IMR-90 (cell line): Measurements from ENCODE around the gene PLCD4. TPM values are rescaled to one million over a fixed set of nuclear protein-coding genes. Genes with fewer than 3 reads are reported as not detected.

Experiments used
- ATAC-seq: fragments of 200-7000 bp; cut with Tn5 transposase; 2 replicates; pipeline ENCODE4 v1.9.1; 2020; ENCODE audit warnings: low read depth, mild to moderate bottlenecking, moderate library complexity
- BruUV-seq: library from RNA; stranded (reverse); fragments of 400-500 nt; replicated peaks from 2 replicates; lab custom pipeline; 2021; lab: Mats Ljungman, UMichigan
- CTCF ChIA-PET: fragments of 300-600 bp; formaldehyde crosslinking; extraction: SDS; loops from one replicate; lab custom pipeline; 2021; ENCODE audit warnings: antibody characterized with exemption; lab: Yijun Ruan, JAX
- POLR2A ChIA-PET: fragments of 300-600 bp; sonication (Branson Sonifier 250); formaldehyde crosslinking; loops from one replicate; lab custom pipeline; 2022; ENCODE audit warnings: antibody characterized with exemption; ENCODE audit not compliant: unreplicated experiment; lab: Charles Lee
- DNase-seq: peaks from one replicate; pipeline ENCODE4 v3.0.0; 2013
- H2AFZ ChIP-seq: replicated peaks from 2 replicates; pipeline ENCODE3; 2013; ENCODE audit warnings: low read length, mild to moderate bottlenecking; ENCODE audit not compliant: poor library complexity
- H2AK5ac ChIP-seq: 2 replicates; pipeline ENCODE4 v1.6.1; 2013; ENCODE audit warnings: low read depth, low read length, inconsistent platforms
- H2AK9ac ChIP-seq: replicated peaks from 2 replicates; pipeline ENCODE3; 2013; ENCODE audit warnings: mild to moderate bottlenecking, low read depth, low read length, moderate library complexity; ENCODE audit not compliant: poor library complexity
- H2BK120ac ChIP-seq: 2 replicates; pipeline ENCODE4 v1.6.1; 2013; ENCODE audit warnings: low read depth, low read length, inconsistent platforms
- H2BK15ac ChIP-seq: 3 replicates; pipeline ENCODE4 v1.6.1; 2013; ENCODE audit warnings: low read depth, low read length, inconsistent platforms
- H2BK20ac ChIP-seq: 2 replicates; pipeline ENCODE4 v1.6.1; 2013; ENCODE audit warnings: low read depth, mild to moderate bottlenecking, inconsistent platforms, low read length, moderate library complexity
- H2BK5ac ChIP-seq: 2 replicates; pipeline ENCODE4 v1.6.1; 2013; ENCODE audit warnings: mild to moderate bottlenecking, low read depth, low read length, inconsistent platforms; ENCODE audit not compliant: poor library complexity, severe bottlenecking
- H3K14ac ChIP-seq: replicated peaks from 2 replicates; pipeline ENCODE4 v1.6.1; 2013; ENCODE audit warnings: low read depth, low read length, inconsistent platforms
- H3K18ac ChIP-seq: 2 replicates; pipeline ENCODE4 v1.6.1; 2013; ENCODE audit warnings: low read depth, low read length, control low read depth
- H3K23ac ChIP-seq: 2 replicates; pipeline ENCODE4 v1.6.1; 2013; ENCODE audit warnings: low read depth, low read length, inconsistent platforms
- H3K27ac ChIP-seq: 2 replicates; pipeline ENCODE4 v1.5.1; 2013; ENCODE audit warnings: mild to moderate bottlenecking, control low read depth, low read length; ENCODE audit not compliant: insufficient read depth
- H3K27me3 ChIP-seq: 2 replicates; pipeline ENCODE4 v1.6.1; 2013; ENCODE audit warnings: low read length; ENCODE audit not compliant: control insufficient read depth, insufficient read depth
- H3K36me3 ChIP-seq: 2 replicates; pipeline ENCODE4 v1.6.1; 2013; ENCODE audit warnings: low read length, mixed read lengths; ENCODE audit not compliant: control insufficient read depth, insufficient read depth
- H3K4ac ChIP-seq: 2 replicates; pipeline ENCODE4 v1.6.1; 2013; ENCODE audit warnings: low read depth, low read length, inconsistent platforms
- H3K4me1 ChIP-seq: 2 replicates; pipeline ENCODE4 v1.6.1; 2013; ENCODE audit warnings: low read length, mixed read lengths; ENCODE audit not compliant: control insufficient read depth, insufficient read depth
- H3K4me2 ChIP-seq: 2 replicates; pipeline ENCODE4 v1.6.1; 2013; ENCODE audit warnings: low read depth, mild to moderate bottlenecking, control low read depth, low read length, moderate library complexity
- H3K4me3 ChIP-seq: 2 replicates; pipeline ENCODE4 v1.5.1; 2013; ENCODE audit warnings: low read depth, mild to moderate bottlenecking, control low read depth, low read length, moderate library complexity; ENCODE audit not compliant: insufficient read depth
- H3K56ac ChIP-seq: 2 replicates; pipeline ENCODE4 v1.6.1; 2013; ENCODE audit warnings: low read length, inconsistent platforms; ENCODE audit not compliant: insufficient read depth; ENCODE audit errors: extremely low read depth
- H3K79me1 ChIP-seq, 2 experiments: 2 replicates each; pipeline ENCODE4 v1.6.1; 2013; ENCODE audit warnings: low read length in 2 of 2, inconsistent platforms in 1 of 2, low read depth in 1 of 2
- H3K9ac ChIP-seq: 2 replicates; pipeline ENCODE4 v1.6.1; 2013; ENCODE audit warnings: low read depth, low read length, control low read depth
- H3K9me1 ChIP-seq: 2 replicates; pipeline ENCODE4 v1.6.1; 2013; ENCODE audit warnings: low read length, inconsistent platforms; ENCODE audit not compliant: insufficient read depth
- H3K9me3 ChIP-seq: 2 replicates; pipeline ENCODE4 v1.6.1; 2013; ENCODE audit warnings: low read length; ENCODE audit not compliant: control insufficient read depth, insufficient read depth
- H4K20me1 ChIP-seq: 2 replicates; pipeline ENCODE4 v1.6.1; 2013; ENCODE audit warnings: low read length, inconsistent platforms; ENCODE audit not compliant: insufficient read depth
- H4K5ac ChIP-seq: 2 replicates; pipeline ENCODE4 v1.6.1; 2013; ENCODE audit warnings: mild to moderate bottlenecking, low read depth, low read length, control low read depth
- H4K8ac ChIP-seq, 2 experiments: 2 replicates each; pipeline ENCODE4 v1.6.1; 2013; ENCODE audit warnings: low read depth in 2 of 2, low read length in 2 of 2, control low read depth in 1 of 2, inconsistent platforms in 1 of 2
- H4K91ac ChIP-seq: 2 replicates; pipeline ENCODE4 v1.6.1; 2013; ENCODE audit warnings: low read depth, low read length, inconsistent platforms; ENCODE audit not compliant: insufficient read depth
- CHD1 ChIP-seq: IDR thresholded peaks from 2 replicates; pipeline ENCODE4 v1.6.1; 2012; ENCODE audit warnings: low read depth, low read length, improper control_type of control experiment
- CTCF ChIP-seq: conservative IDR thresholded peaks from 2 replicates; pipeline ENCODE4 v1.5.1; 2012; ENCODE audit warnings: mild to moderate bottlenecking, low read depth, low read length, improper control_type of control experiment
- RAD21 ChIP-seq: IDR thresholded peaks from 2 replicates; pipeline ENCODE4 v1.6.1; 2012; ENCODE audit warnings: low read length, improper control_type of control experiment
- RCOR1 ChIP-seq: IDR thresholded peaks from 2 replicates; pipeline ENCODE4 v1.6.1; 2012; ENCODE audit warnings: mild to moderate bottlenecking, low read length, improper control_type of control experiment; ENCODE audit not compliant: insufficient replicate concordance
- WGBS, 2 experiments: methylation state at CpG; one replicate each; pipeline versions ENCODE4 v1.1.5 to v1.1.7; 2013; ENCODE audit warnings: missing lambda C conversion rate in 2 of 2; ENCODE audit not compliant: insufficient read length in 1 of 2; ENCODE audit errors: extremely low coverage in 2 of 2; 5-methylcytosine and 5-hydroxymethylcytosine counted together
- dilution Hi-C: fragments of 300-500 bp; cut with HindIII; formaldehyde crosslinking; loops from one replicate; pipeline ENCODE4 v1.14.3; 2018; ENCODE audit warnings: low sequenced_read_pairs; ENCODE audit not compliant: unreplicated experiment
- in situ Hi-C: fragments of 300-500 bp; cut with MboI; formaldehyde crosslinking; loops from 3 replicates; pipeline ENCODE4 v1.14.3; 2019; ENCODE audit warnings: low sequenced_read_pairs, inconsistent platforms, mixed read lengths
- intact Hi-C: fragments of 100-400 bp; cut with micrococcal nuclease; formaldehyde crosslinking; loops from 2 replicates; pipeline ENCODE4 v1.10.0; 2022
- polyA plus RNA-seq, 3 experiments: library from polyadenylated mRNA; depleted of rRNA; stranded (reverse); fragments of >200 nt; gene quantifications; 2 replicates each; pipeline ENCODE4 v1.2.3, GENCODE V29; 2012; ENCODE audit warnings: low replicate concordance in 1 of 3
- total RNA-seq: library from RNA; depleted of rRNA; stranded (reverse); fragments of >200 nt; gene quantifications from 2 replicates; pipeline ENCODE4 v1.2.3, GENCODE V29; 2012

Gene PLCD4
- total and polyA plus RNA-seq, 2 of the 4 experiments (the other 2 are of a cell fraction), result 1.9 to 2.0 TPM

- DNase-seq, result no peak
- dilution Hi-C loops (no loop called here), in situ Hi-C loops (no loop called here), intact Hi-C loops (loop anchor here (1.0 to 10.0 kb wide), 5 partner anchors 79 to 356 kb away; partner anchors contain the start of gene TMBIM1)
- no peak overlapping the region for H3K27ac ChIP-seq
- no peak overlapping the region for H2BK120ac ChIP-seq
- H3K23ac ChIP-seq, result no peak overlapping the region
- peaks cover 7 to 16% of the 10 kb centered on the region in 2 experiments; a peak in 3 of 4 replicates for H3K79me1 ChIP-seq
- no peak overlapping the region for H3K9ac ChIP-seq
- no peak overlapping the region for H3K4ac ChIP-seq
- no peak overlapping the region for H2AK5ac ChIP-seq
- H3K4me2 ChIP-seq, result no peak overlapping the region
- no peak overlapping the region for H4K5ac ChIP-seq
- no peak overlapping the region for H3K14ac ChIP-seq
- no peaks in the 10 kb centered on the region for H3K27me3 ChIP-seq
- ChIA-PET POLR2A (no interaction called here), CTCF (interaction anchor here (1.8 kb wide), 1 partner anchor 10 kb away, joined by 4 read pairs; the partner anchor contains the start of genes BCS1L and ZNF142)
- no peak overlapping the region for H4K8ac ChIP-seq
- H2AK9ac ChIP-seq, result no peak overlapping the region
- H2AFZ ChIP-seq, result no peak overlapping the region
- ATAC-seq, result no peak; the same call in 1 of the 2 replicates
- no peaks in the 10 kb centered on the region for H3K9me3 ChIP-seq
- H3K9me1 ChIP-seq, result no peaks in the 10 kb centered on the region
- no peak overlapping the region for H2BK5ac ChIP-seq
- H3K36me3 ChIP-seq, result peaks cover 62% of the 10 kb centered on the region
- WGBS, 2 experiments, result 96% methylated on average over 7 of the region's 11 CpGs; no CpG with 5 or more reads in 1 of the 2 experiments
- H3K4me3 ChIP-seq, result no peak overlapping the region
- TF ChIP-seq CTCF (no peak), RCOR1 (no peak), CHD1 (no peak), RAD21 (no peak)
- no peak overlapping the region for H2BK20ac ChIP-seq
- H3K18ac ChIP-seq, result no peak overlapping the region
- H3K4me1 ChIP-seq, result no peaks in the 10 kb centered on the region
- no peak overlapping the region for H2BK15ac ChIP-seq
- no TSS peak for BruUV-seq
- no peak overlapping the region for H4K91ac ChIP-seq
- H4K20me1 ChIP-seq, result peaks cover 3% of the 10 kb centered on the region
- no peak overlapping the region for H3K56ac ChIP-seq
These were observed 41.0 kb downstream of the PLCD4 start for GRCh38 chr2:218648787-218649100.
